Measurements from ENCODE around the gene LPP.

LPP gene

DNA sequence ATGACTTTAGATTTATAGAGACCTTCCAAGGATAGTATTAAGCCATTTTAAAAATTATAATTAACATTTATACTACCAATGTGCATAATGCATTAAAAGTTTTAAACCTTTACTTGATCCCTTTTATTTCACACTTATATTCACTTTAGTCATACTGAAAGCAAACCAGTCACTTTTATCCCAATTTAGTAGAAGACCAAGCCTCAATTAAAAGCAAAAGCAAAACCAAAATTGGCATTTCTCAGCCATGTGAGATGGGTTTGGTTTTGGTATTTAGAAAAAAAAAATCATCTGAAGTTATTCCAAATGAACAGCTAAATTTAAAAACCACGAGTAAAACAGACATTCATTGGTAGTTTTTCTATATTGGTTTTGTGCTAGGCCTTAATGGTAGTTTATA lies 249.4 kb downstream of the LPP start:
- no peak overlapping the region for H3K9ac ChIP-seq (ENCODE audit: insufficient read length)
- TF ChIP-seq FOXP2 (optimal IDR thresholded peaks at IDR 0.05; ENCODE audit: control extremely low read depth, extremely low read length, insufficient read depth) (no peak), POLR2AphosphoS5 (IDR thresholded peaks at IDR 0.05; ENCODE audit: borderline replicate concordance, low read depth, low read length) (no peak), EZH2 (IDR thresholded peaks at IDR 0.05) (no peak)
- H3K27ac ChIP-seq, result no peak overlapping the region
- no peaks in the 10 kb centered on the region for H3K36me3 ChIP-seq (ENCODE audit: insufficient read depth, low read length)
- H3K4me3 ChIP-seq, result no peak overlapping the region
- DNase-seq (ENCODE audit: low read depth, low spot score), result no peak
- H3K9me3 ChIP-seq (ENCODE audit: low read depth, low read length), result no peaks in the 10 kb centered on the region

DNA sequence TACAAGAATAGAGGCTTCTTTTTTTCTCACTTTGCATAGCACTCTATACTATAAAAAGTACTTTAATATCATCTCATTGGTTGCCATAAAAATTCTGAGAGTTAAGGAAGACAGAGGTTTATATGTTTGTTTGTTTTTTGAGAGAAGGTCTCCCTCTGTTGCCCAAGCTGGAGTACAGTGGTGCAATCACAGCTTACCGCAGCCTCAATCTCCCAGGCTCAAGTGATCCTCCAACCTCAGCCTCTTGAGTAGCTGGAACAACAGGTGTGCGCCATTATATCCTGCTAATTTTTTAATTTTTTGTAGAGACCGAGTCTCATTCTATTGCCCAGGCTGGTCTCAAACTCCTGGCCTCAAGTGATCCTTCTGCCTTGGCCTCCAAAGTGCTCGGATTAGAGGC lies 250.2 kb downstream of the LPP start:
- no peak overlapping the region for H3K27ac ChIP-seq
- H3K4me3 ChIP-seq, result no peak overlapping the region
- no peaks in the 10 kb centered on the region for H3K36me3 ChIP-seq (ENCODE audit: insufficient read depth, low read length)
- TF ChIP-seq EZH2 (IDR thresholded peaks at IDR 0.05) (no peak), FOXP2 (optimal IDR thresholded peaks at IDR 0.05; ENCODE audit: control extremely low read depth, extremely low read length, insufficient read depth) (no peak), POLR2AphosphoS5 (IDR thresholded peaks at IDR 0.05; ENCODE audit: borderline replicate concordance, low read depth, low read length) (no peak)
- DNase-seq (ENCODE audit: low read depth, low spot score), result no peak
- no peaks in the 10 kb centered on the region for H3K9me3 ChIP-seq (ENCODE audit: low read depth, low read length)
- H3K9ac ChIP-seq (ENCODE audit: insufficient read length), result no peak overlapping the region

DNA sequence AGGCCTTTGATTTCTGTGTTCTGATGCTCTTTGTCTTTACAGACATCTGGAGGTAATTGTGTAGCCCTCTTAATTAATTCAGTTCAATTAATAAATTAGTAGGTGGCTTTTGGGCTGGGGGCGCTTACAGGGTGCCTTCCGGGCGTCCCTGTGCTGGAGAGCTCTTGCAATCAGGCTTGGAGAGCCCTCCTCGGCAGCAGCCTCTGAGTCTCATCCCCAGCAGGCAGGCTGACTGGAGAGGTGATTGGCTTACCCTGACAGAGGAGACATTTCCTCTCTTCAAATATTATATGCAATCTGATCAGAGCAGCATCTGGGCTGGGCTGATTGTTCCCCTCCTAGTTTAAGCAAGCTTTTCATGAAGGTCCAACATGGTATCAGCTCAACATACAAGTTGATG lies 250.7 kb downstream of the LPP start:
- Histone ChIP-seq H3K9ac (ENCODE audit: insufficient read length) (no peak overlapping the region), H3K9me3 (ENCODE audit: low read depth, low read length) (no peaks in the 10 kb centered on the region), H3K27ac (no peak overlapping the region), H3K4me3 (no peak overlapping the region), H3K36me3 (ENCODE audit: insufficient read depth, low read length) (no peaks in the 10 kb centered on the region)
- no peak for TF ChIP-seq FOXP2 (optimal IDR thresholded peaks at IDR 0.05; ENCODE audit: control extremely low read depth, extremely low read length, insufficient read depth)
- TF ChIP-seq EZH2 (IDR thresholded peaks at IDR 0.05), result no peak
- TF ChIP-seq POLR2AphosphoS5 (IDR thresholded peaks at IDR 0.05; ENCODE audit: borderline replicate concordance, low read depth, low read length), result no peak
- no peak for DNase-seq (ENCODE audit: low read depth, low spot score)

- Histone ChIP-seq H3K27ac (no peak overlapping the region), H3K9me3 (ENCODE audit: low read depth, low read length) (no peaks in the 10 kb centered on the region), H3K4me3 (no peak overlapping the region), H3K9ac (ENCODE audit: insufficient read length) (no peak overlapping the region), H3K36me3 (ENCODE audit: insufficient read depth, low read length) (no peaks in the 10 kb centered on the region)
- TF ChIP-seq FOXP2 (optimal IDR thresholded peaks at IDR 0.05; ENCODE audit: control extremely low read depth, extremely low read length, insufficient read depth), result no peak
- no peak for TF ChIP-seq EZH2 (IDR thresholded peaks at IDR 0.05)
- no peak for TF ChIP-seq POLR2AphosphoS5 (IDR thresholded peaks at IDR 0.05; ENCODE audit: borderline replicate concordance, low read depth, low read length)
- no peak for DNase-seq (ENCODE audit: low read depth, low spot score)
Measured at GRCh38 chr3:188407158-188407880, 253.4 kb downstream of the LPP start.

DNA sequence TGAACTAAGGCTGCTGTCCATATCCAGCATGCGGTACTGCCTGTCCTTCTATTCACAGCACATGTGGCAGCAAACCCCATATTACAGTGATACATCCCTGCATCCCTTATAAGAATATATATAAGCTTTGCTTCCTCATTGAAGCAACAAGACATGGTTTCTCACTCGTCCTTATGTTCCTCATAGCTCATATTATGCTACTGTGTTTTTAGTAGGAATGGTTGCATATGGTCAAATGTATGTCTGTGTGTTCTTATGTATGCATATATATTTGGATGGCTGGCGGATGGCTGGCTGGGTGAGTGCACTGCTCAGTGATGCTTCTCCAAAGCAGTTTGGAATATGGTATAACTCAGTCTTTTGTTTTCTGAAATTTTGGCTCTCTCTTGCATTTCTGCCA lies 254.9 kb downstream of the LPP start:
- Histone ChIP-seq H3K9ac (ENCODE audit: insufficient read length) (no peak overlapping the region), H3K27ac (no peak overlapping the region), H3K4me3 (no peak overlapping the region), H3K36me3 (ENCODE audit: insufficient read depth, low read length) (no peaks in the 10 kb centered on the region), H3K9me3 (ENCODE audit: low read depth, low read length) (no peaks in the 10 kb centered on the region)
- DNase-seq (ENCODE audit: low read depth, low spot score), result no peak
- TF ChIP-seq POLR2AphosphoS5 (IDR thresholded peaks at IDR 0.05; ENCODE audit: borderline replicate concordance, low read depth, low read length) (no peak), EZH2 (IDR thresholded peaks at IDR 0.05) (no peak), FOXP2 (optimal IDR thresholded peaks at IDR 0.05; ENCODE audit: control extremely low read depth, extremely low read length, insufficient read depth) (no peak)

DNA sequence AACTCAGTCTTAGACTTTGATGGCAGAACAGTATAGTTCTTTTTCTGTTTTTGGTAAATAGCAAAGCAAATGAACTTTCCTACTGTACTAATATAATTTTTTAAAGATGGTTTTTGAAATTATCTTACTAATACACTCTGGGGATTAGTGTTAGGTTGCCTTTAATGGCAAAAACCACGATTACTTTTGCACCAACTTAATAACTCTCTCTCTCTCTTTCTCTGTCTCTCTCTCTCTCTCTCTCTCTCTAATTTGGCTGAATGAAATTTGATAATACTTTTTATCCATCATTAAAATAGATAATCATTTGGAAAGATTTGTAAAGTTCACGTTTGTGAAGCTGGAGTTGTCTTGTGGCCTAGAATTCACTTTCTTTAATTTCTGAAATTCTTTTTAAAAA lies 257.8 kb downstream of the LPP start:
- TF ChIP-seq EZH2 (IDR thresholded peaks at IDR 0.05), result no peak
- no peak for TF ChIP-seq FOXP2 (optimal IDR thresholded peaks at IDR 0.05; ENCODE audit: control extremely low read depth, extremely low read length, insufficient read depth)
- no peak for TF ChIP-seq POLR2AphosphoS5 (IDR thresholded peaks at IDR 0.05; ENCODE audit: borderline replicate concordance, low read depth, low read length)
- no peaks in the 10 kb centered on the region for H3K36me3 ChIP-seq (ENCODE audit: insufficient read depth, low read length)
- H3K9me3 ChIP-seq (ENCODE audit: low read depth, low read length), result no peaks in the 10 kb centered on the region
- no peak overlapping the region for H3K4me3 ChIP-seq
- no peak for DNase-seq (ENCODE audit: low read depth, low spot score)
- no peak overlapping the region for H3K27ac ChIP-seq
- H3K9ac ChIP-seq (ENCODE audit: insufficient read length), result no peak overlapping the region

GRCh38 chr3:188415196-188415595 lies 261.2 kb downstream of the LPP start:
- H3K9me3 ChIP-seq (ENCODE audit: low read depth, low read length), result no peaks in the 10 kb centered on the region
- no peak overlapping the region for H3K9ac ChIP-seq (ENCODE audit: insufficient read length)
- TF ChIP-seq EZH2 (IDR thresholded peaks at IDR 0.05) (no peak), POLR2AphosphoS5 (IDR thresholded peaks at IDR 0.05; ENCODE audit: borderline replicate concordance, low read depth, low read length) (no peak), FOXP2 (optimal IDR thresholded peaks at IDR 0.05; ENCODE audit: control extremely low read depth, extremely low read length, insufficient read depth) (no peak)
- no peak overlapping the region for H3K27ac ChIP-seq
- DNase-seq (ENCODE audit: low read depth, low spot score), result no peak
- no peak overlapping the region for H3K4me3 ChIP-seq
- no peaks in the 10 kb centered on the region for H3K36me3 ChIP-seq (ENCODE audit: insufficient read depth, low read length)

- no peak overlapping the region for H3K27ac ChIP-seq
- DNase-seq (ENCODE audit: low read depth, low spot score), result no peak
- no peak overlapping the region for H3K4me3 ChIP-seq
- H3K9ac ChIP-seq (ENCODE audit: insufficient read length), result no peak overlapping the region
- TF ChIP-seq EZH2 (IDR thresholded peaks at IDR 0.05) (no peak), FOXP2 (optimal IDR thresholded peaks at IDR 0.05; ENCODE audit: control extremely low read depth, extremely low read length, insufficient read depth) (no peak), POLR2AphosphoS5 (IDR thresholded peaks at IDR 0.05; ENCODE audit: borderline replicate concordance, low read depth, low read length) (no peak)
- no peaks in the 10 kb centered on the region for H3K36me3 ChIP-seq (ENCODE audit: insufficient read depth, low read length)
- H3K9me3 ChIP-seq (ENCODE audit: low read depth, low read length), result no peaks in the 10 kb centered on the region
Measured at GRCh38 chr3:188416041-188416440, 262.1 kb downstream of the LPP start.

DNA sequence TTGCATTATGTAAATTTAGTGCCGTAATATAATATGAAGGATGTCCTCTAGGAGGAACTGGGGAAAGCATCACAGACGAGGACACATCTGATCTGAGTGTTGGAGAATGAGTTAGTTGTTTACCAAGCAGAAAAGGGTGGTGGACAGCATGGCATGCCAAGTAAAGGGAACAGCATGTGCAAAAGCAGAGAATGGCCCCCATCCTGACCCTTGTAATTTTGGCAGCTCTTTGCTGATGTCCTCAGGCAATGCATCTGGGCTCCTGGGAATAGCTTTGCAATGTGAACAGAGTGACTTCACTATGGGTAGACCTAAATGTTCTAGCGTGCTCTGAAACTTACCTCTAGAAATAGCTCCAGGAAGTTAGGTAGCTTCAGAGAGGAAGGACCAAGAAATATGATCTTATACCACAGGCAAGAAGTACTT lies 263.3 kb downstream of the LPP start:
- H3K4me3 ChIP-seq, result no peak overlapping the region
- H3K9me3 ChIP-seq (ENCODE audit: low read depth, low read length), result no peaks in the 10 kb centered on the region
- no peak overlapping the region for H3K27ac ChIP-seq
- H3K9ac ChIP-seq (ENCODE audit: insufficient read length), result no peak overlapping the region
- no peak for DNase-seq (ENCODE audit: low read depth, low spot score)
- H3K36me3 ChIP-seq (ENCODE audit: insufficient read depth, low read length), result no peaks in the 10 kb centered on the region
- no peak for TF ChIP-seq EZH2 (IDR thresholded peaks at IDR 0.05)
- TF ChIP-seq POLR2AphosphoS5 (IDR thresholded peaks at IDR 0.05; ENCODE audit: borderline replicate concordance, low read depth, low read length), result no peak
- TF ChIP-seq FOXP2 (optimal IDR thresholded peaks at IDR 0.05; ENCODE audit: control extremely low read depth, extremely low read length, insufficient read depth), result no peak

Data from SK-N-MC (cell line).